Islet of Langerhans (tissue), 1 donor: ENCODE results near the gene TAS2R3.

ENCODE experiments used
- FAIRE-seq: peaks from one replicate; lab custom pipeline; 2011; peaks lifted over from hg19 to GRCh38; lab: Jason Lieb, UNC

Gene TAS2R3

GRCh38 chr7:141785706-141786552 lies 22.0 kb downstream of the TAS2R3 start:
- peak; percentile 85 for FAIRE-seq

DNA sequence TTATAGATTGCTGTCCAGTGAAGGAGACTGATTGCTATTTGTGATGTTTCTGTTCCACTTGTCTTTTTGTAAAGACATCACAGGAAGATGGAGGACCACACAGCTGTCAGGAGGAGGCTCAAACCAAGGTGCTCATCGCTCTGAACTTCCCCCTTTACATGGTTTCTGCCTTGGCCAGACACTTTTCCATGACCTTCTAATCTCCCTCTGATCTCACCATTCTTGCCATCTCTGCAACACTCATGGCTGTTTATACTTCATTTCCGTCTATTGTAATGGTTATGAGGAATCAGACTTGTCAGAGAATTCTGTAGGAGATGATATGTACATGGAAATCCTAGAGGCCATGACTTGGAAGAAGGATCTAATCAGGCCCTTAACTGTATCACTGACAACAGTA lies 24.4 kb downstream of the TAS2R3 start:
- FAIRE-seq, result no peak

DNA sequence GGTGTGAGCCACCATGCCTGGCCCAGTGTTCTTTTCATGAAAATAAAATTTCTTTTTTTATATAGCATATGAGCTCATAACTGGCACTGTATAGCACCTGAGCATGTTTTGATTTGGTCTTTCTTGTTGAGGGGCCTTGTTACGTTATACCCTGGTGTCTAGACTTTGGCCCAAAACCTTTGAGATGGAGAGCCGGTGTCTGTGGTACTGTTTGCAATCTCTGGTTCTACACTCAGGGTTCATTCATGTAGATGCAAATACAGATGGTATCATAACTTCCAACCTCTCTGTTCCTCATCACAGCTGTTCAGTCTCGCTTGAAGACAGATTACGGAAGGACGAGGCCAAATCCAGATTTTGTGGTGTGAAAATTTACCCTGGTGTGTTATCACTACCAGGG lies 26.0 kb downstream of the TAS2R3 start, which contains the start of gene TAS2R5:
TAS2R5 (plus strand) TSS at position 301 of the 400 bp plus-strand sequence. CDS start 145 bp downstream, outside the sequence.
- no peak for FAIRE-seq

GRCh38 chr7:141792526-141792925 lies 28.6 kb downstream of the TAS2R3 start:
- no peak for FAIRE-seq
